Right forelimb (tissue), 1 donor: ENCODE results near the gene ITGA2.

Experiments used
- DNase-seq: peaks from one replicate; pipeline ENCODE4 v3.0.0-alpha.2; 2018

The ITGA2 gene

GRCh38 chr5:52989781-52990527 is 802 bp downstream of the ITGA2 start:
- peak; percentile 65 for DNase-seq

GRCh38 chr5:52990528-52990925 is 1.4 kb downstream of the ITGA2 start:
- no peak for DNase-seq

- no peak for DNase-seq
Measured at GRCh38 chr5:52993367-52993766, 4.2 kb downstream of the ITGA2 start.

GRCh38 chr5:52994266-52994665 is 5.1 kb downstream of the ITGA2 start:
- no peak for DNase-seq

GRCh38 chr5:52995095-52995494 is 5.9 kb downstream of the ITGA2 start:
- DNase-seq = no peak

GRCh38 chr5:52995914-52996313 is 6.8 kb downstream of the ITGA2 start:
- DNase-seq = no peak

GRCh38 chr5:52996979-52997378 is 7.8 kb downstream of the ITGA2 start:
- DNase-seq = no peak

GRCh38 chr5:52997424-52997823 is 8.3 kb downstream of the ITGA2 start:
- DNase-seq = no peak

- DNase-seq = no peak
Measured at GRCh38 chr5:52998552-52999313, 9.6 kb downstream of the ITGA2 start.

- no peak for DNase-seq
Measured at GRCh38 chr5:52999344-52999949, 10.3 kb downstream of the ITGA2 start.

- DNase-seq = no peak
Measured at GRCh38 chr5:53001541-53001940, 12.4 kb downstream of the ITGA2 start.

- no peak for DNase-seq
Measured at GRCh38 chr5:53002491-53002890, 13.3 kb downstream of the ITGA2 start.

GRCh38 chr5:53003144-53003543 is 14.0 kb downstream of the ITGA2 start:
- no peak for DNase-seq

- no peak for DNase-seq
Measured at GRCh38 chr5:53006911-53007890, 18.0 kb downstream of the ITGA2 start.

GRCh38 chr5:53008751-53009150 is 19.6 kb downstream of the ITGA2 start:
- no peak for DNase-seq

- no peak for DNase-seq
Measured at GRCh38 chr5:53009816-53010215, 20.7 kb downstream of the ITGA2 start.

GRCh38 chr5:53010814-53011213 is 21.7 kb downstream of the ITGA2 start:
- no peak for DNase-seq

- no peak for DNase-seq
Measured at GRCh38 chr5:53011233-53011632, 22.1 kb downstream of the ITGA2 start.

- no peak for DNase-seq
Measured at GRCh38 chr5:53013857-53014256, 24.7 kb downstream of the ITGA2 start.

GRCh38 chr5:53017383-53017782 is 28.2 kb downstream of the ITGA2 start:
- no peak for DNase-seq

GRCh38 chr5:53017794-53018391 is 28.7 kb downstream of the ITGA2 start:
- no peak for DNase-seq

- no peak for DNase-seq
Measured at GRCh38 chr5:53019320-53019719, 30.2 kb downstream of the ITGA2 start.
